ENCODE data around the gene SLC7A5.
A peak's percentile ranks its signal among the peaks of the same experiment; 100 is the strongest.
"Not testable (repeated sequence)": the region's sequence is repeated elsewhere in the genome, so short reads cannot be mapped to it uniquely, and the experiment has no call there.

SLC7A5 gene

DNA sequence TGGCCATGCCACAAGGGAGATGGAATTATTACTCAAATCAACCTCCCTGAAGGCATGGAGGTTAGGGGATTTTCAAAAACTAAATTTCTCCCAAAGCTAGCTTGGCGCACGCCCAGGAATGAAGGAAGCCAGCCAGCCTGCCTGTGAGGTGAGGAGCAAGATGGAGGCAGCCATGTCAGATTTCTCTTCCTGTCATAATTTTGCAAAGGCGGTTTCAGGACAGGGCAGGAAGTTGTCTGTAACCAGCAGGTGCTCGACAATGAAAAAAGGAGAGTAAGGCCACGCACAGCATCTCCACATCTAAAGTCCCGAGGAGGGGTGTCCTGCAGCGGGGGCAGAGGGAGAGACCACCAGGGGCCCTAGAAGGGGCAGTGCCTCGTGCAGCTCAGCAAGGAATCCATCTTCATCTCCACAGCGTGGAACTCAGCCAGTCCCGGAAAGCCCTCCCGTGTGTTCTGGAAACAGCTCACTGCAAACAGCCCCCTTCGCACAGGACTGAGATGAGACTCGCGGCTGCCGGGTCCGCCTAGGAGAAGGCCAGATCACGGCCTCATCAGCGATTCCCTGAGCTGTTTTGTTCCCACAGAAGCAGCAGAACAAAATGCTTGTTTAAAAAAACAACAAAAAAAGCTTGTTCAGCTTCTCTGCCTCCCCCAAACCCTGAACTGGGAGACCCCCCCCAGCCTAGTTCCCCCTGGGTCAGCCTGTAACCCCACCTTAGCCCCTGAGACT is 47.8 kb downstream of the SLC7A5 start:
- DNase-seq (ENCODE audit: low spot score), result peak; percentile 15

DNA sequence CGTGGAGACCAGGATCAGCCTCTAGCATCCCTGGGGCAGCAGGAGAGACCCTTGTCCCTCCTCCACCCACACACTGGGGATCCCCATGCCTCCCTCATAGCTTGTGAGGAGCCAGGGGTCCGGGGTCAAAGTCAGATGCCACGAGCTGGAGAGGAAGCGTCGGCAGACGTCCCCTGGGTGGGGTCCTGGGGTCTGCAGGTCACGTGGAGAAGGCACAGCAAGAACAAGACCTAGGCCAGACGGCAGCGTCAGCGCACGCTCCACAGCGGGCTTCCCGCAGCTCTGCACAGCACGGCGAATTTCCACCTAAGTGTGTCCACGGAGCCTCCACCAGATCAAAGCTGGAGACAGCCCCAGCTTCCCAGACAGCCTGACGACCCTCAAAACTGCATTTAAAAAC is 49.3 kb downstream of the SLC7A5 start:
- DNase-seq (ENCODE audit: low spot score), result no peak

DNA sequence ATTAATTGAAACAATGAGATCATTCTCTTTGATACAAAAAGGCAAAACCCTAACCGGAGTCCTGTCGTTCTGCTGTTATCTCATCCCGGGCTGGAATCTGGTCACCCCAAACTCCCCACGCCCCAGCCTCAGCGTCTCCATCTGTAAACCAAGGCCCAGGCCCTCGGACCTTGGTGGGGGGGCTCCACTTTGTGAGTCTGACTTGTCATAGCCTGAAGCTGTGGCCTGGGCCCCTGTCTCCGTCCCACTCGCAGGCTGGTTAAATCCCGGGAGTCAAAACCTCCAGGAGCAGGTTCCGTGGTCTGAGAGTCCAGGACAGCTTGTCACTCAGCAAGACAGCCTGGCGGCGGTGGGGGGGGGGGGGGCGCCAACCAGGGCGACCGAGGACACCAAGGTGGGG is 50.0 kb downstream of the SLC7A5 start:
- DNase-seq (ENCODE audit: low spot score), result no peak

DNA sequence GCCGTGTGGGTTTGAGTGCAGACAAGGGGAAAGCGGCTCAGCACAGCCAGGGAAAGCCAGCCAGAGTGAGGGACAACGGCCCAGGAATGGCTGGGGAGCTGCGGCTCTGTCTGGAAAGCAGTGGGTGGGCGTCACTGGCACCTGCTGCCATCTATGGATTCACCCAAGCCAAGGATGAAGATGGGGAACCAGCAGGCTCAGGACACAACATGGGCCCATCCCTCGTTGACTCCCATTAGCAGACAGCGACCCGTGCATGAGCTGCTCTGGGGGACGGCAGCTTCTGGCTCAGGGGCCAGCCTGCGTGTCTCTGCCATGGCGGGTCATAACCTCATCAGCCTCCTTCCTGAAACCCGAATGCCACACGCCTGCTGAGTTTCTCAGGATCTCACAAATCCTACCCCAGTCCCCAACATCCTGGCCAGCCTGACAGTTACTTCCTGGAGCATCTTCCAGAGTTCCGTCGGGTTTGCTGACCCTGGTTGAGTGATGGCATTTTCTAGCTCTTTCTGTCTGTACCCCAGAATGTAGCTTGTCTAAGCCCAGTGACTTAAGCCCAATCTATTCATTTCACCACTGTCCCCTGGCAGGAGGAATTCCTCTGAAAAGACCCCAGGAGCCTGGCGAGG is 50.7 kb downstream of the SLC7A5 start:
- no peak for DNase-seq (ENCODE audit: low spot score)

DNA sequence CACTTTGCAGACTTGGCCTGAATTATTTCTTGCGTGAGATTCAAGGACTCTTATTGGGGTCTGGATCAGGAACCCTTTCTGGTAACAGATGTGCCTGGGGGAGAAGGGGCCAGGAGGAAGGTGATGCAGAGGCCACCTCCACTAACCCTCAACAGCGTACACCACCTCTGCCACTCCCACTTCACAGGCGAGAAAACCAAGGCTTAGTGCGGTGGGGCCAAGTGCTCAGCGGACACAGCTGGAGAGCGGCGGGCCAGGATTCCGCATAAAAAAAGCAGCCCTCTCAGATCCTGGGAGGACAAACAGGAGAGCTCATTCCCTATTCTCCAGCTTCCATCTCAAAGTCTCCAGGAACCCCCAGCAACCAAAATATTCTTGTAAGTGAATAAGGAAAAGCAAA is 51.4 kb downstream of the SLC7A5 start:
- DNase-seq (ENCODE audit: low spot score), result no peak

DNA sequence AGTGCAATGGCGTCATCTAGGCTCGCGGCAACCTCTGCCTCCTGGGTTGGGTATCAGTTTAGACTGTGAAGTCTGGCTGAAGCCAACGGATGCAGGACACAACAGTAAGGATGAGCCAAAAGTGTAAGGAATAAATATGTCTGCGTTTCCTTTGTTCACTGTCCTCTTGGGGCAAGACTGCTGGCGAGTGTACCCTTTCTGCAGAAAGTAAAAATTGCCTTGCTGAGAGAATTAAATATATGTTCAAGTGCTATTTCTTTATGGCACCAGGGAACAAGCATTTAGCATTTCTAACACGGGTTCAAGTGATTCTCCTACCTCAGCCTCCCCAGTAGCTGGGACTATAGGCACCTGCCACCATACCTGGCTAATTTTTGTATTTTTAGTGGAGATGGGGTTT is 51.9 kb downstream of the SLC7A5 start:
- not testable (repeated sequence) for DNase-seq (ENCODE audit: low spot score)

DNA sequence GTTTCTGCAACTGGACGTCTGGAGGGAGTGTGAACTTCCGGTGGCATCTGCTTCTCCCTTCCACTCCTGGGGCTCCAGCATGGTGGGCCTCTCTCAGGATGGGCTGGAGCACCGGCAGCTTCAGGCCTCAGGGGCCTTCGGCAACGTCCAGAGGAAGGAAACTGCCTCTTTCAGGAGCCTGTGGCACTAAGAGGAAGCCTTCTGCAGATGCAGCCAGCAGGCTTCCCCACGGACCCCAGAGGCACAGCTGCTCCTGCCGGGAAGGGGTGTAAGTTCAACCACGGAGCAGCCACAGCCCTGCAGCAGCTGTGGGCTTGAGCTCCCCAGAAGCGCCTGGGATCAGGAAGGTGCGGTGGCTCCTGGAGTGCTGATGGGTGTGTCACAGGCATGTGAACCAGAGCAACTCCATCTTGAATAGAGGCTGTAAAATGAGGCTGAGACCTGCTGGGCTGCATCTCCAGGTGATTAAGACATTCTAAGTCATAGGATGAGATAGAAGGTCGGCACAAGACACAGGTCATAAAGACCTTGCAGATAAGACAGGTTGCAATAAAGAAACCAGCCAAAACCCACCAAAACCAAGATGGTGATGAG is 52.7 kb downstream of the SLC7A5 start:
- DNase-seq (ENCODE audit: low spot score), result no peak

DNA sequence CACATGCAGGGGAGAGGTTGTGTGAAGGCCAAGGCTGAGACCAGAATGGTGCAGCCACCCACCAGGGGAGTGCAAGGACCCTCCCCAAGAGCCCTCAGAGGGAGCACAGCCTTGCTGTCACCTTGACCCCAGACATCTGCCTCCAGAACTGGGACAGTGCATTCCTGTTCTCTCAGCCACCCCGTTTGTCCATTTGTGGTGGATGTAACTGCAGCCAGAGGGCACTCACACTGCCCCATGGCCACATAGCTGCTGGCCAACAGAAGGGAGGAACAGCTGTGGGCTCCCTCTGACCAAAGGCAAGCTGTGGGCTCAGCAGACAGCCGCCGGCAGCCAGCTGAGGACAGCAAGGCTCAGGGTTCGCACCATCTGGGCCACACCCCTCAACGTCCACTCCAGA is 53.7 kb downstream of the SLC7A5 start:
- no peak for DNase-seq (ENCODE audit: low spot score)

DNA sequence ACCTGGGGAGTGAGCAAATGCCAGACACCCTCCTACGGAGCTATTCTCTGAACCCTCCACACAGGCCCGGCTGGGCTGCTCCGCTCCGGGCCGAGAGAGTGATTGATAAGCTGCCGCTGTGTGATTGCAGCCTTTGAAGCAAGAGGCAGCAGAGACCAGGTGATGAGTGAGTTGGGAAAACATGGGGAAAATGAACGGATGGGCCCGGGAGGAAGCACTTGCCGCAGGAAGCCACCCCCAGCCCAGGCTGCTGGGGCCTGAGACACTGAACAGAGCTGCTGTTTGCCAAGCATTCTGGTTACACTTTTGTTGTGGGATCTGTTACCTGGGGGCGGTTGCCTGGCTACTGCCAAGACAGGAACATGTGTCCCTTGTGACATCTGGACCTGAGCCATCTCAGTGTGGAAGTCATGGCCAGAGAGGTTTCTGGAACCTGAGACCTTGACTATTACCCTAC is 57.1 kb downstream of the SLC7A5 start:
- DNase-seq (ENCODE audit: low spot score), result no peak

DNA sequence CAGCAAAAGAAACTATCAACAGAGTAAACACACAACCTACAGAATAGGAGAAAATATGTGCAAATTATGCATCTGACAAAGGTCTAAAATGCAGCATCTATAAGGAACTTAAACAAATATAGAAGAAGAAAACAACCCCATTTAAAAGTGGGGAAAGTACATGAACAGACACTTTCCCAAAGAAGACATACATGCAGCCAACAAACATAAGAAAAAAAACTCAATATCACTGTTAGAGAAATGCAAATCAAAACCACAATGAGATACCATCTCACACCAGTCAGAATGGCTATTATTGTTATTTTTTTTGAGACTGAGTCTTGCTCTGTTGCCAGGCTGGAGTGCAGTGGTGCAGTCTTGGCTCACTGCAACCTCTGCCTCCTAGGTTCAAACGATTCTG is 57.9 kb downstream of the SLC7A5 start:
- DNase-seq (ENCODE audit: low spot score), result not testable (repeated sequence)

DNA sequence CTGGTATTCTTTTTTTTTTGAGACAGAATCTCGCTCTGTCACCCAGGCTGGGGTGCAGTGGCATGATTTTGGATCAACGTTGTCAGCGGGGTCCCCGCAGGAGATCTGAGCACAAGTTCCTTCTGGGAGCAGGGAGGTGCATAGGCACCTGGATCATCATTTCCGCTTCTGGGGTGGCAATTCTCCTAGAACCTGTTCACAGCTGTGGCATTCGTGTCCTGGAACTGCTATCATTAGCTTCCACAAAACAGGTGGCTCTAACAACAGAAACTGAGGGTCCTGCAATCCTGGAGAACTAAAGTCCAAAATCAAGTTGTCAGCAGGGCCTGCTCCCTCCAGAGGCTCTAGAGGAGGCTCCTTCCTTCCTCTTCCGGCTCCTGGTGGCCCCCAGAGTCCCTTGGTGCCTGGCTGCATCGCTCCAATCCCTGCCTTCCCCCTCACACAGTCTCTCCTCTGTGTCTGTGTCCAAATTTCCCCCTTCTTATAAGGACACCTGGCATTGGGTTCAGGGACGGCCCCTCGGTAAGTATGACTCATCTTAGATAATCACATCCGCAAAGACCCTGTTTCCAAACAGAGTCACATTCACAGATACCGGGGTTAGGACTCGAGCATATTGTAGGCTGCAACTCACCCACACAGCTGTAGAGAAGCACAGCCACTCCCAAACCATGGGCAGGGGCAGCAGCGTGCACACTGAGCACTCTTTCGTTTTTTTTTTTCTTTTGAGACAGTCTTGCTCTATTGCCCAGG is 60.0 kb downstream of the SLC7A5 start:
- DNase-seq (ENCODE audit: low spot score), result no peak

DNA sequence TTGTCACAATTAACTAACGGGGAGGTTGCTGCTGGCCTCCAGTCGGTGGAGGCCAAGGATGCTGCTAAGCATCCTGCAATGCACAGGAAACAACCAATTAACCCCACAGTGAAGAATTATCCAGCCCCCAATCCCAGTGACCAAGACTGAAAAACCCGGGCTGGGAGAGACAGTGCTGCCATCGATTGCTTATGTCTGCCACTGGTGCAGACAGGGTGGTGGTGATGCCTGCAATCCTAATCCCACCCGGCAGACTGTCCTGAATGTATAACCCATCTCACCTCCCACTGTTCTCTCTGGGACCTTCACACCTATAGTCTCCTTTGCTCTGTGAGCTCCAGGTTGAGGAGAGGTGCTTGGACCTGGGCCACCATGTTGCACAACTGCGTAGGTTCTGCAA is 61.2 kb downstream of the SLC7A5 start:
- DNase-seq (ENCODE audit: low spot score), result no peak

DNA sequence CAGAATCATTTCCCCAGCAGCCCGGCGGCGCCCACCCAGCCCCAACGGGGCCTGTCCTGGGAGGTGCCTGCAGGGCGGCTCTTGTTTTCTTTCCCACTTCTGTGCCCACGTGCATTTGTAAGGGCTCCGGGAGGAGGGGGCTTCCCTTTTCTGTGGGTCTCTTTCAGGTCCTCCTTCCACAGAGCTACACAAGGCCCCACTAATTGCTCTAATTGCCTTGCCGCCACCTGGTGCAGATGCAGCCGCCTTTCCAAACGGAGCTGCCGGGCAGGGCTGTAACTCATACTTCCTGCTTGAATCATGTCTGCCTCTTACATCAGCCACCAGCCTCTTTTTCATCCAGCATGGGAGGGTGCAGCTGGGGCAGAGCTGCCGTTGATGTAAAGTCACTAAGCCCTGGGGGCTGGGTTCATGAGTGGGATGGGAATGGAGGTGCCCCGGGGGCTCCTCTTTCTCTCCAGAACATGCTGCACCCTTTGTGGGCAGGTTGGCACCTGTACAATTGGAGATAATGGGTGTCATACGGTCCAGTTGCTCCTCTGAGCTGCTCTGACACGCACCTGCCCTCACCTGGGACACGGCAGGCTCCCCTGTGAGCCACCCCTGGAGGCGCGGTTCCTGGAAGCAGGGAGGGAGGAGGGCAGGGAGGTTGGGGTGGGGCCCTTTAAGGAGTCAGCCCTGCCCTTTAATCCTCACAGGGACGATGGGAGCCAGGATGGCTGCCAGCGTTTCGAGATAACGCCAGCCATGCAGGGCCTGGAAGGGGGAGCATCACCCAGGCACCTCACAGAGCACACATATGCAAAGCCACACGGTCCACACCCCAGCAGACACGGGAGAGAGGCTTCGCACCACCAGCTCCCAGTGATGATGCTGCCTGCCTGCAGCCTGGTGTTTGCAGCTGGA is 62.4 kb downstream of the SLC7A5 start:
- peak; percentile 59 for DNase-seq (ENCODE audit: low spot score)

DNA sequence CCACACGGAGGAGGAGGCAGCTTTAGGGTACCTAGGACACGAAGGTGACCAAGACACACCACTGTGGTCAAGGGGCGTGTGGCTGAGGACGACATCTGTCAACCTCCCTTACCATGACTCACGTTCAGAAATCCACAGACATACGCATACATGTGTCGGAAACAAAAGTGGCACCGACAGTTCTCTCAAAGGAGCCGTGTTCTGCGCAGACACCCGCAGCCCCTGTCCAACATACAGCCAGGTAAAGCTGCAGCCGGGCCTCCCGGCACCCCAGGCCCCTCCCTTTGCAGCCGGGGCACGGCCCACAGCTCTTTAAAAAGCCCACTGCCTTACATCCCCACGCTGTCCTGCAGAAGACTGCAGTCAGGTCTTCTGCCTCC is 63.1 kb downstream of the SLC7A5 start:
- DNase-seq (ENCODE audit: low spot score), result no peak

DNA sequence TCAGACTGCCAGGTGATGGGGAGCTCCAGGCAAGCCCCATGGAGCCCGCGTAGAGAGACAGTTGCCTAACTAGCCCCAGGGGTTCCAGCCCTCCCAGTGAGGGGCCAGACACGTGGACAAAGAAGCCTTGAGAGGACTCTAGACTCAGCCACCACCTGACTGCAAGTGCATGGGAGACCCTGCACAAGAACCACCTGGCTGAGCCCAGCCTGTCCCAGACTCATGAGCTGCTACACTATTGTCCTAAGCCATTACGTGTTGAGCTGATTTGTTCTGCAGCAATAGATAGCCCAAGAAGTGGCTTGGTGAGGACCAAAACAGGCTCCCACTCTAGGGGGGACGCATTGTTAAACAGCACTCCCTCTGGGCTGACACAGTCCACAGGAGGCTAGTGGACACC is 65.9 kb downstream of the SLC7A5 start:
- DNase-seq (ENCODE audit: low spot score), result no peak

DNA sequence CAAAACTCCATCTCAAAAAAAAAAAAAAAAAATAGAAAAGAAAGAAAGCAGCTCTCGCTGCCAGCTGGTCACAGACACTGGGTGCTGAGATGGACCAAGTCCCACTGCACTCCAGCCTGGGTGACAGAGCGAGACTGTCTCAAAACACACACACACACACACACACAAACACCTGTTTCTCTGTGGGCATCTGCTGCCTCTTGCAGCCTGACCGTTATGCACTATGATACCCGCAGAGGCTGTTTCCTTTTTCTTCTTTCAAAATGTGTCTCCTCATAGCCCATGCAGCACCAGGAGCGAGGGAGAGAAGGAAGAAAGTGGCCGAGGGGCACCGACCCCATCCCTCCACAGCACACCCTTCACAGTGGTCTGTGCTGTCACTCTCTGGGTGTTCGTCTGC is 66.6 kb downstream of the SLC7A5 start:
- no peak for DNase-seq (ENCODE audit: low spot score)

DNA sequence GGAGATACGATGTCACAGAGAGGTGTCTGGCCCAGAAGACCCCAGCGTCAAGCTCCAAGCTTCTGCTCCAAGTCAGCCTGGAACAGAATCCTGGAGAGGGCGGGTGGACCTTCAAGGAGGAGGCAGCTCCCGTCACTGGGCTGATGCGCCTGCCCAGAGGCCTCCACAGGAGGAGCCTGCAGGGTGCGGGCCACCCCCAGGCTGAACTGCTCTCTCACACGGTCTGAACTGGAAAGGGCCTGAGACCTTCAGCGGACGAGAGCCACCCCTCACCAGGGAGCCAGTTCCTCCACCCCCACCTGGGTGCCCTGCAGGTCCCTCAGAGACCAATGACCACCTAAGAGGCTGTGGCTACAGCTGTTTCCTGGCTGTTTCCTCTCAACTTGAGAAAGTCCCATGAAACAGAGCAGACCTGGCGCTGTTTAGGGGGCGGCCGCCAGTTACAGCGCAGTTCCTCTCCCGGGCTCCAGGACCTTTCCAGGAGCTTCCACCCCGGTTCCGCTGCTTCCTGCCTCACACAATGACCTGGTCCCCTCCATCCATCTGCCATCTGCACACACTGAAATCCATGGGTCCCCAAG is 67.5 kb downstream of the SLC7A5 start:
- no peak for DNase-seq (ENCODE audit: low spot score)

DNA sequence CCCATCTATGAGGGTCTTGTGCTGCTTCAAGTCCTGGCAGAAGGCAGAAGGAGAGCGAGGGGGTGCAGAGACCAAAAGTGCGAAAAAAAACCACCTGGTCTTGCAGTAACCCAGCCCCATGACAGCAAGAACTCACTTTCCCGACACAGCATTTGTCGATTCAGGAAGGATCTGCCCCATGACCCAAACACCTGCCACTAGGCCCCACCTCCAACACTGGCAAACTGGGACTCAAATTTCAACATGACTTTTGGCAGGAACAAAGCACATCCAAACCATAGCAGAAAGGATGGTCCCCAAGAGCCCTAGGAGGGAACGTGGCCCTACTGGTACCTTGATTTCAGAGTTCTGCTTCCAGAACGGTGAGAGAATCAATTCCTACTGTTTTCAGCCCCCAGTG is 68.8 kb downstream of the SLC7A5 start:
- no peak for DNase-seq (ENCODE audit: low spot score)

DNA sequence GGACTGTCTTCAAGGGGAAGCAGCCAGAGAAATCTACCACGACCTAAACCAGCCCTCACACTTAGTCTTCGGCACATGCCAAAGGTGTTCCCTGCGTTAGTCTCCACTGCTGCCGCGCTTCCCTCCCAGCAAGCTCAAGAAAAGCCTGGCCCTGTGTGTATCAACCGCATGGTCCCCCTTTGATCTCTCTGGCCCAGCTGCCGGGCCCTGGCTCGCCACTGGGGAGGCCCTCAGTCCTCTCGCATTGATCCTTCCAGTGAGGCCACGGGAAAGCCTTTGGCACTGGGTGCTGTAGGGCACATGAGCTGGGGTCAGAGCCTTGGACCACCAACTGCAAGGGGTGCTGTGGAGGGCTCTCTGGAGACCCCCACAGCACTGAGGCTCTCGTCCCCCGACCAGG is 74.0 kb downstream of the SLC7A5 start:
- DNase-seq (ENCODE audit: low spot score), result no peak

DNA sequence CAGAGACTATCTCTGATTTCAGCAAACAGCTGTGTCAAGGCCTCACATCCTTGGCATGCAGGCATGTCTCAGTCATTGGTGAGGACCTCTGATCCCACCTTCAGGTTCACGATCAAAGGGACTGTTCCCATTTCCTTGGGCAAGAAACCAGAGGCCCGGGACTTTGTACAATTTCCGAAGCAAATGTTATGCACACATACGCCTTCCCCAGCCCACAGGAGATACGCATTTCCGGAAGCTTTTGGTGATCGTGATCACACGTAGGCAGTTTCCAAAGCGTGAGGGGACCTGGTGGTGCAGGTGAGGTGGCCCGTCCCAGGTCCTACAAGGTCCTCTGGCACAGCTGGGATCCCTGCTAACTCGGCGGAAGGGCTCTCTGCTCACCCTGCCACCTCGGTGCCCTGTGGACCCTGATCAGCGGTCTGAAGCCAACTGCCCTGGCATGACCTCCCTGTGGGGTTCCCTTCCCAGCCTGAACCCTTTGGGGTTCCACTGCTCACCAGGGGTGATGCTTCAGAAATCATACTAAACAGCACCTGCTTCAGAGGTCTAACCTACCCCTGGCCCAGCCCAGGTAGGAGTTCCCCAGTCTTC is 74.7 kb downstream of the SLC7A5 start:
- no peak for DNase-seq (ENCODE audit: low spot score)

DNA sequence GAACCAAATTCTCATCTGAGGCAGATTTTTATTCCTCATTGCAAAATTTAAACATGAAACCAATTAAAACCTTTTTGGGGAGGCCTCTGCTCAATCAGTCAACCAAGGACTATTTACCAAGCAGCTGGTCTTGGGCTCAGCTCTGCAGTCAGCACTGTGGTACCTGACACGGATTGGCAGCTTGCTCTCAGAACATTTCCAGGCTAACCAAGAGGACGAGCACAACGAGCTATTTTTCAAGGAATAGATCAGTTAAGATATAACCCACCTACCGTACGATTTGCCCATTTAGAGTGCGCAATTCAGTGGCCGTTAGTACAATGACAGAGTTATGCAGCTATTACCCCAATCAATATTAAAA is 77.1 kb downstream of the SLC7A5 start:
- DNase-seq (ENCODE audit: low spot score), result no peak

All from CD4-positive, alpha-beta T cell treated with Interleukin-6 at 100 ng/mL for 8 hours (primary cell).